Skeletal muscle satellite cell (primary cell): Measurements from ENCODE around the gene ADAMTS6.

ENCODE experiments used
- H3K27me3 ChIP-seq: 2 replicates; pipeline ENCODE4 v1.7.0; 2013; ENCODE audit warnings: low read length; ENCODE audit not compliant: control insufficient read depth, insufficient read depth
- H3K36me3 ChIP-seq: 2 replicates; pipeline ENCODE4 v1.7.0; 2013; ENCODE audit warnings: mild to moderate bottlenecking, control low read depth, low read length; ENCODE audit not compliant: insufficient read depth
- H3K4me1 ChIP-seq: 2 replicates; pipeline ENCODE4 v1.7.0; 2013; ENCODE audit warnings: low read length; ENCODE audit not compliant: control insufficient read depth, insufficient read depth
- H3K4me2 ChIP-seq: 2 replicates; pipeline ENCODE4 v1.7.0; 2013; ENCODE audit warnings: mild to moderate bottlenecking, low read length
- H3K4me3 ChIP-seq: 2 replicates; pipeline ENCODE4 v1.7.0; 2013; ENCODE audit warnings: low read length
- H3K9ac ChIP-seq: 2 replicates; pipeline ENCODE4 v1.7.0; 2013; ENCODE audit warnings: mild to moderate bottlenecking, low read depth, low read length, moderate library complexity
- H3K9me3 ChIP-seq: replicated peaks from 2 replicates; pipeline ENCODE4 v1.7.0; 2013; ENCODE audit warnings: mild to moderate bottlenecking, control low read depth, low read length

The ADAMTS6 gene

GRCh38 chr5:65359981-65360380 lies 121.7 kb downstream of the ADAMTS6 start:
- peaks cover 11% of the 10 kb centered on the region for H3K4me1 ChIP-seq

GRCh38 chr5:65359569-65359968 lies 122.2 kb downstream of the ADAMTS6 start:
- no peak overlapping the region for H3K4me2 ChIP-seq
- peaks cover 10% of the 10 kb centered on the region for H3K36me3 ChIP-seq
- no peaks in the 10 kb centered on the region for H3K27me3 ChIP-seq
- no peak overlapping the region for H3K4me3 ChIP-seq
- peaks cover 8% of the 10 kb centered on the region for H3K4me1 ChIP-seq
- H3K9me3 ChIP-seq, result no peaks in the 10 kb centered on the region
- H3K9ac ChIP-seq, result no peak overlapping the region

More at GRCh38 chr5:65359981-65360380, 121.7 kb downstream of the ADAMTS6 start:
- no peak overlapping the region for H3K9ac ChIP-seq
- no peaks in the 10 kb centered on the region for H3K9me3 ChIP-seq
- peaks cover 10% of the 10 kb centered on the region for H3K36me3 ChIP-seq
- H3K4me2 ChIP-seq, result no peak overlapping the region
- H3K4me3 ChIP-seq, result no peak overlapping the region
- H3K27me3 ChIP-seq, result no peaks in the 10 kb centered on the region

GRCh38 chr5:65356274-65356673 lies 125.4 kb downstream of the ADAMTS6 start:
- no peak overlapping the region for H3K9ac ChIP-seq
- no peak overlapping the region for H3K4me3 ChIP-seq
- peaks cover 10% of the 10 kb centered on the region for H3K36me3 ChIP-seq
- peaks cover 2% of the 10 kb centered on the region for H3K4me1 ChIP-seq
- no peaks in the 10 kb centered on the region for H3K27me3 ChIP-seq
- H3K9me3 ChIP-seq, result no peaks in the 10 kb centered on the region
- H3K4me2 ChIP-seq, result no peak overlapping the region

GRCh38 chr5:65355301-65355700 lies 126.4 kb downstream of the ADAMTS6 start:
- no peaks in the 10 kb centered on the region for H3K27me3 ChIP-seq
- no peak overlapping the region for H3K4me3 ChIP-seq
- peaks cover 2% of the 10 kb centered on the region for H3K4me1 ChIP-seq
- H3K9ac ChIP-seq, result no peak overlapping the region
- H3K9me3 ChIP-seq, result no peaks in the 10 kb centered on the region
- no peak overlapping the region for H3K4me2 ChIP-seq
- peaks cover 7% of the 10 kb centered on the region for H3K36me3 ChIP-seq

GRCh38 chr5:65341835-65342234 lies 139.9 kb downstream of the ADAMTS6 start:
- H3K9ac ChIP-seq, result no peak overlapping the region
- H3K4me2 ChIP-seq, result no peak overlapping the region
- H3K36me3 ChIP-seq, result no peaks in the 10 kb centered on the region
- no peak overlapping the region for H3K4me3 ChIP-seq
- peaks cover 10% of the 10 kb centered on the region for H3K9me3 ChIP-seq
- H3K4me1 ChIP-seq, result peaks cover 5% of the 10 kb centered on the region
- H3K27me3 ChIP-seq, result no peaks in the 10 kb centered on the region

GRCh38 chr5:65338606-65339151 lies 143.0 kb downstream of the ADAMTS6 start:
- Histone ChIP-seq H3K4me3 (no peak overlapping the region), H3K36me3 (no peaks in the 10 kb centered on the region), H3K4me2 (no peak overlapping the region)

GRCh38 chr5:65334077-65334476 lies 147.6 kb downstream of the ADAMTS6 start:
- Histone ChIP-seq H3K9me3 (no peaks in the 10 kb centered on the region), H3K4me1 (peaks cover 16% of the 10 kb centered on the region), H3K27me3 (no peaks in the 10 kb centered on the region), H3K9ac (no peak overlapping the region), H3K4me3 (no peak overlapping the region), H3K4me2 (no peak overlapping the region), H3K36me3 (peaks cover 10% of the 10 kb centered on the region)

More at GRCh38 chr5:65338606-65339151, 143.0 kb downstream of the ADAMTS6 start:
- no peaks in the 10 kb centered on the region for H3K27me3 ChIP-seq
- H3K4me1 ChIP-seq, result peaks cover 5% of the 10 kb centered on the region
- H3K9ac ChIP-seq, result no peak overlapping the region
- peaks cover 10% of the 10 kb centered on the region for H3K9me3 ChIP-seq

- H3K27me3 ChIP-seq, result no peaks in the 10 kb centered on the region
- H3K4me1 ChIP-seq, result peaks cover 28% of the 10 kb centered on the region
- H3K4me2 ChIP-seq, result no peak overlapping the region
Observed at GRCh38 chr5:65332591-65332990, 149.1 kb downstream of the ADAMTS6 start.

GRCh38 chr5:65329266-65329665 lies 152.5 kb downstream of the ADAMTS6 start:
- Histone ChIP-seq H3K9ac (no peak overlapping the region), H3K4me2 (peak overlapping the region; percentile 47), H3K27me3 (no peaks in the 10 kb centered on the region), H3K36me3 (peaks cover 25% of the 10 kb centered on the region), H3K4me1 (peaks cover 37% of the 10 kb centered on the region), H3K9me3 (no peaks in the 10 kb centered on the region), H3K4me3 (no peak overlapping the region)

More at GRCh38 chr5:65332591-65332990, 149.1 kb downstream of the ADAMTS6 start:
- Histone ChIP-seq H3K9me3 (no peaks in the 10 kb centered on the region), H3K9ac (no peak overlapping the region), H3K4me3 (no peak overlapping the region), H3K36me3 (peaks cover 15% of the 10 kb centered on the region)

GRCh38 chr5:65327582-65327981 lies 154.1 kb downstream of the ADAMTS6 start:
- Histone ChIP-seq H3K4me3 (no peak overlapping the region), H3K4me2 (no peak overlapping the region), H3K36me3 (peaks cover 18% of the 10 kb centered on the region), H3K9me3 (no peaks in the 10 kb centered on the region), H3K9ac (no peak overlapping the region), H3K4me1 (peaks cover 37% of the 10 kb centered on the region), H3K27me3 (no peaks in the 10 kb centered on the region)

- Histone ChIP-seq H3K9me3 (no peaks in the 10 kb centered on the region), H3K36me3 (peaks cover 16% of the 10 kb centered on the region), H3K4me2 (no peak overlapping the region), H3K4me3 (no peak overlapping the region), H3K27me3 (no peaks in the 10 kb centered on the region), H3K9ac (no peak overlapping the region), H3K4me1 (peaks cover 37% of the 10 kb centered on the region)
Observed at GRCh38 chr5:65326922-65327321, 154.8 kb downstream of the ADAMTS6 start.

- no peak overlapping the region for H3K4me3 ChIP-seq
- no peak overlapping the region for H3K9ac ChIP-seq
- peaks cover 16% of the 10 kb centered on the region for H3K36me3 ChIP-seq
- no peak overlapping the region for H3K4me2 ChIP-seq
- no peaks in the 10 kb centered on the region for H3K27me3 ChIP-seq
- H3K9me3 ChIP-seq, result no peaks in the 10 kb centered on the region
- peaks cover 25% of the 10 kb centered on the region for H3K4me1 ChIP-seq
Observed at GRCh38 chr5:65324226-65324625, 157.5 kb downstream of the ADAMTS6 start.
